NCI-H1048 (cell line): ENCODE data around the gene TBX4.
"Not testable (repeated sequence)": the region's sequence is repeated elsewhere in the genome, so short reads cannot be mapped to it uniquely, and the experiment has no call there.

Experiments used
- DNase-seq: peaks from one replicate; lab custom pipeline; 2025; lab: John Stamatoyannopoulos, UW

TBX4 gene

GRCh38 chr17:61527441-61527840 is 75.2 kb downstream of the TBX4 start:
- not testable (repeated sequence) for DNase-seq

GRCh38 chr17:61528171-61528570 is 75.9 kb downstream of the TBX4 start:
- no peak for DNase-seq

- DNase-seq: no peak
These were observed 79.0 kb downstream of the TBX4 start for GRCh38 chr17:61531223-61531622.

- DNase-seq: no peak
These were observed 80.6 kb downstream of the TBX4 start for GRCh38 chr17:61532826-61533225.

GRCh38 chr17:61533797-61534196 is 81.6 kb downstream of the TBX4 start:
- DNase-seq: no peak

GRCh38 chr17:61534414-61534813 is 82.2 kb downstream of the TBX4 start:
- DNase-seq: no peak
